Stimulated activated CD8-positive, alpha-beta memory T cell treated with anti-CD3 and anti-CD28 coated beads, Interleukin-4, amount 100 ng/mL, for 24 hours (primary cell): ENCODE measurements around the gene FRMD4A.

Experiments used
- DNase-seq: peaks from one replicate; pipeline ENCODE4 v3.0.0-alpha.2; 2020; ENCODE audit warnings: low read depth

Gene FRMD4A

DNA sequence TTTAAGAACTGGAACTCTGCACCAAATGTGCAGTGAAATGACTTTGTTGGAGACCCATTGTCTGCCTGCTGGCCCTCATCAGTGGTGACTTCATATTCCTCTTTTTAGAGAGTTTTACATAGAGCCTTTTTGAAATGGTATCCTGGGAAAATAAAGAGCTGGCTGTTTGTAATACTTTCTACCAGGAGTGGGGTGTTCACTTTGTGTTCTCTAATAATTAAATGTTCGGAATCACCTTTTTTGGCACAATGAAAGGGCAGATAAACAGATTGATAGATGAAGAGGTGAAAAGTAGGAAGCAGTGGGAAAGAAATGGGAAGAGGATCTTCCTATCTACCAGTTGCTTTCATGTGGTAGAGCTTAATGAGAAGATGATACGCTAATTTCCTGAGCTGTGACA, 688.4 kb downstream of the FRMD4A start:
- DNase-seq = no peak

GRCh38 chr10:13637894-13638293, 692.8 kb downstream of the FRMD4A start:
- no peak for DNase-seq

DNA sequence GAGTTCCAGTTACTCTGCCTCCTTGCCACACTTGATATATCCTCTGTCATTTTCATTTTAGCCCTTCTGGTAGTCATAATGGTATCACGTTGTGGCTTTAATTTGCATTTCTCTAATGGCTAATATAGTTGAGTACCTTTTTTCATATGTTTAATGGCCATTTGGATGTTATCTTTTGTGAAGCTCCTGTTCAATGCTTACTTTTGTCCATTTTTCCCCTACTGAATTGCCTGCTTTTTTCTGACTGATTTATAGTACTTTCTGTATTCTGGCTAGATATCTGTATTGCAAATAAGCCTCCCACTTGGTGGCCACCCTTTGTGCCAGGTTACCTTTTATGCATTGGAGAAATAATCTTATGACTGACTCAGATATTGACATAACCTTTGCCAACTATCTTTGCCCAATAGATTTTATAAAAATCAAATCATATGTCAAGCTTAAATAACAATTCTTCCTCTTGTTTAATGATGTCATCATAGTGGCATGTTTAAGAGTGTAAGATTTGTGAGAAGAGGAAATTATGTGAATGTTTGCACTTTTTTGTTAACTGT, 693.3 kb downstream of the FRMD4A start:
- DNase-seq = no peak

- DNase-seq = no peak
These were observed 693.9 kb downstream of the FRMD4A start for GRCh38 chr10:13636776-13637175.

DNA sequence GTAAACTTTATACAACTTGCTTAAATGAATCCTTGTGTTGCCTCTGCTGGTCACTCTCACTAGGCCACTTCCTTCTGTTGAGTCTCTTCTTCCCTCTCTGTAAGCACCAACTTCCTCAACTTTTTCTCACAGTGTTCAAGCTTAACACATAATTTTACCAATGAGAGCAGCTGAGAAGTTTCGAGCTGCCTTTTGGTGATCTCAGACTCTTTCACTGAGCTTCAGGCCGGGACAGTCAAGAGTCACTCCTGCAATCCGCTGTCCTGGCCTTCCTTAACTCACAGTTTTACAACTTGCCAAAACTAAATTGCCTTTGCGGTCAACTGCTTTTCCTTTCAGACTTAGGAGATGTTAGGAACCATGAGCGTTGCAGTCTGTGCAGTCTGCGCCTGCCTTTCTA, 696.5 kb downstream of the FRMD4A start:
- no peak for DNase-seq

GRCh38 chr10:13633689-13634088, 697.0 kb downstream of the FRMD4A start:
- no peak for DNase-seq

- DNase-seq = no peak
These were observed 697.8 kb downstream of the FRMD4A start for GRCh38 chr10:13632884-13633440.

DNA sequence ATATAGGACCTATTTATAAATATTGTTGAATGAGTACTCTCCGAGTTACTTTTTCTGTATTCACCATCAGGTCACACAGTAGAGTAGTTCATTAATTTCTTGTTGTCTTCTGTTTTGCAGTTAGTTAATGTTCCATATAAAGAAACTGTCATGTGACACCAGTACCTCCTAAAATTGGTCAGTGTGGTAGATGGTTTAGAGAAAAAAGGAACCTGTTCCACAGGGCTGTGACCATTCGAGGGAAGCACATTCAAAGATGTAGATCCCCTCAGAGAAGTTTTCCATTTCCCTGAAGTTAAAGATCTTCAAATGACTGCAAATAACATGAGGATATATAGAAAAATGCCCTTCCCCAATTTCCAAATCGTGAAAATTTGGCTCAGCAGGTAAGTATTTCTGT, 698.3 kb downstream of the FRMD4A start:
- DNase-seq = no peak

- DNase-seq = no peak
These were observed 699.1 kb downstream of the FRMD4A start for GRCh38 chr10:13631594-13631993.

GRCh38 chr10:13630231-13630630, 700.5 kb downstream of the FRMD4A start:
- DNase-seq = no peak

- DNase-seq = no peak
These were observed 701.6 kb downstream of the FRMD4A start for GRCh38 chr10:13629116-13629515.

DNA sequence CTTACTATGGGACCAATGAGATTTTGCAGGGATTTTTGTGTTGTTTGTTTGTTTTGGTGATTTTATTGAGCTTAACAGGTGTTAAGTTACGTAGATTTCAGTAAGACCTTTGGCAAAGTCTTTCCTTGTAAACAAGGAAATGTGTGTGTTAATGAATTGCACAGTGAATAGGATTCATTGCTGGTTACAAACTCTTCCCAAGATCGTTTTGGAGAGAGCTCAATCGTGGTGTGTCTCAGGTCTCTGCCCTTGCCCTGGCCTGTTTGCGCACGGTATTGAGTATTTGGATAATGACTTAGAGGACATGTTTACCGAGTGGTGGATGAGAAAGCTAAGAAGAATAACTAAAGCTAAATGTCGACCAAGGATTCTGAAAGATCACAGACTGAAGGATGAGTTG, 702.1 kb downstream of the FRMD4A start:
- no peak for DNase-seq

DNA sequence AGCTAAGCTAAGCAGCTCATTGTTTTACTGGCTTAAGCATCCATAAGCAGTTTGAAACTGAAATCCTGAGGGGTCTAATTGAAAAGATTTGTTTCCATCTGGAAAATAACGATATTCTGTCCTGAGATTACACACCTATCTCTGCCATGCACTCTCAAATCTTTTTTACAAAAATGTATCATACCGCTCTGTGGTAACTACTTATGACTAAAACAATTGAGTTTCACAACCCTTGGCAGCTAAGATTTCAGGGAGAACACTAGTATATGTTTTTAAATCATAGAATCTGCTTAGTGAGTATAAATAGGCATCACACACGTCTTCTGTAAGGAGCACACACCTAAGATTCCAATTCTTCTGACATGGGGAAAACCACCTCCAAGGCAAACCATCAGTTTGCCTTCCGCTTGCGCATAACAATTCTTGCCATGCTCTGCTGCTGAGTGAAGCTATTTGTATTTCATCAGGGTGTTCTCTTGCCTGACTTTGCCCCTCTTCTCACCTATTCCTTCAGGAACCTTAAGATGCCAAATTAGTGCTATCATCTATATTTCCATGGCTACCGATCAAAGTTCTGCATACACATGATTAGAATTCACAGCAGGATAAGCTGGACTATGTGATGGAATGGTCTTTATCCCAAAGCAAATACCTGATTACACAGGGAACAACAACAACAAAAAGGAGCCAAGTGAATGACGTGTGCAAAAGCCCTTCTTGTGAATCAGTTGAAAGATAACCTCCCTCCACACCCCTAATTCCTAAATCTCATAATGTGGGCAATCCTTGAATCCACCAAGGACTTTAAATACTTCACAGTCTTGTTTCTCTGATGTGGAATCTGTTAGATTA, 703.0 kb downstream of the FRMD4A start:
- DNase-seq = no peak

DNA sequence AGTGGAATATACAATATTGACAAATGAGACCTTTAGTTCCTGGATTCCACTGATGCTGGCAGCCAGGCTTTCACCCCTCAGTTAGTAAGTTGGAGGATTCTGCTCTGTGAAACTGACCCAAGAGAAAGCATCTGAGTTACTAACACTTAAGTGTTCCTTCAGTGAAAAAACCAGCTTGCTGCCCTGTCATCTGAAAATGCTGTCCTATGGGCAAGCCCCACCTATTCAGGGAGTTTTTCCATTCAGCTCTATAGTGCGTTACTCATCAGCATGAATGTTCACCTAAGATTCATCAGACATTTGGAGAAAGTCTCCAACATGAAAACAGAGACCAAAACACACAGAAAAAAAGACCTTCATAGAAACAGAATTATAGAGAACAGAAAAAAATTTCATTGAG, 706.1 kb downstream of the FRMD4A start:
- no peak for DNase-seq

GRCh38 chr10:13621931-13622330, 708.8 kb downstream of the FRMD4A start:
- no peak for DNase-seq

DNA sequence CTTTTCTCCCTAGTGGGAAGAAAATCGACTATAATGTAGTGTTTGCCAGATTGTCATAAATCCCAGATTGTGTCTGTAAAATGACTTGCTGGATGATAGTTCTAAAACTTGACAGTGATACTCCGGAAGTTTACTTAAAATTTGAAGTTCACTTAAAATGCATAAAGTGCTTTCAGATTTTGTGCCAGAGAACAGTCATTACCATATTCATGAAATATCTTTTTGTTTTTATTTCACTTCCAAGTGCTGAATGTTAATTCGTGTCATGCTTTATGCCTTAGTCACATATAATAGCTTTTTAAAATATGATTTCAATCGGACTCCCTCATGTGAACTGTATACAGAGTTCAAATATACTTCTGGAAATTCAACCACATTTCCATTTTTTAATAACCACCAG, 713.6 kb downstream of the FRMD4A start:
- no peak for DNase-seq

DNA sequence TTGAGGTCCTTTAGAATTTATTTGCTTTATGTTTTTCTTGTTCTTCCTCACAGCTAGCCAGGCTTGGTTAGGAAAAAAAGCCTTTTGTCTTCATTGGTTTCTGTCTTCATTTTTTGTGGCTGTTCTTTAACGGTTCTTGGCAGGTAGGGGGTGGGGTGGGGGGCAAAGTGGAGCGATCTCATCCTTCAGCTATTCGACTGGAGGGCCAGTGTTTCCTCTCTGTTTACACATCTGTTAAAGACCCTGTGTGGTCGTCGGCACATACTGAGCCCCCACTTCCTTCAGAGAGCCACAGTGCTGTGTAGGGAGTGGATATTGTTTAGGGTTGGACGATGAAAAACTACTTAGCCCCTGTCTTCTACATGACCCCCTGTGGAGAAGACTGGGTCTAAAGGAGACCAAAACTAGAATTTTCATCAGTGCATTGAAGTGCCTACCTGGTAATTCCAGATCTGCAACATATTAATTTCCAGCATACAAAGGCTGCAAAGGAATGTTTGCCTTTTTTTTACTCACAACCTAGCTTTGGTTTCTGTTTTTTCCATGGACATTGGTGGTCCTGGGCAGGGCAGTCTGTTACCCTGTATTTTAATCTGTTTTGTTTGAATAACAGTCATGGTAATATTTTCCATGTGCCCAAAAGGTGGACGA, 714.9 kb downstream of the FRMD4A start:
- DNase-seq = no peak

GRCh38 chr10:13614530-13615332, 716.0 kb downstream of the FRMD4A start:
- no peak for DNase-seq

- no peak for DNase-seq
These were observed 717.2 kb downstream of the FRMD4A start for GRCh38 chr10:13613519-13613918.

- DNase-seq = no peak
These were observed 717.9 kb downstream of the FRMD4A start for GRCh38 chr10:13612654-13613373.

DNA sequence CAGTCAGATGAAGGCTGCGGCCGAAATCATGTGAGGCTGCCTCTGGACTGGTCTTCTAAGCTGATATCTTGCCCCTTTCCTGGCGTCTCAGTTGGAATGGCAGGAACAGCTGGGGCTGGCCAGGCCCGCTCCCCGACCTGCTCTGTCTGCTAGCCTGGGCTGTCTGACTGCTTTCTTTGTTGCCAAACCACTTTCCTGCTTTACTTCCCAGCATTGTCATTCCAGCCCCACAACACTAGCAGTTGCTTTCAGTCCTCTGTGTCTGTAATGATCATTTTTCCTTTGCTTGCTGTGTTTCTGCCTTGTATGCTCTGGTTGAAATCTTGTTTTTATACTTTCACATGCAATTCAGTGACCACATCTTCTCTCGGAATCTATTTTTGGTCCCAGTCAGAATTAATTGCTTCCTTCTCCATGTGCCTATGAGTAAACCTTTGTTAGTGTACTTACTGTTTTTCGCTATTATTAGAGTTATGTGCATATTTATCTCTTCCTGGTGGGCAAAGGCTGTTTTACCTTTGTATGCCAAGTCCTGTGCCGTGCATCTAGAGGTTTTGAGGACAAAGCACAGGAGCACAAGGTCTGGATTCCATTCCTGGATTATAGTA, 722.4 kb downstream of the FRMD4A start:
- no peak for DNase-seq
